H1 (cell line): Measurements from ENCODE around the gene FAM237A. TPM values are rescaled to one million over a fixed set of nuclear protein-coding genes. Genes with fewer than 3 reads are reported as not detected.
A peak's percentile ranks its signal among the peaks of the same experiment; 100 is the strongest.

Experiments used
- CTCF ChIA-PET: fragments of 300-600 bp; sonication (Branson Sonifier 250); formaldehyde crosslinking; loops from one replicate; lab custom pipeline; 2021; ENCODE audit not compliant: partially characterized antibody; lab: Charles Lee
- POLR2A ChIA-PET: fragments of 300-600 bp; sonication (Branson Sonifier 250); formaldehyde crosslinking; loops from one replicate; lab custom pipeline; 2021; ENCODE audit warnings: inconsistent platforms; ENCODE audit not compliant: partially characterized antibody; lab: Charles Lee
- DNase-seq, 2 experiments: peaks; one replicate each; pipeline versions ENCODE4 v3.0.0 to v3.0.0-alpha.2; 2010 to 2022; ENCODE audit warnings: low spot score in 2 of 2, low read depth in 1 of 2, mixed read lengths in 1 of 2
- FAIRE-seq: peaks from 2 replicates; lab custom pipeline; 2011; peaks lifted over from hg19 to GRCh38; lab: Jason Lieb, UNC
- H2AFZ ChIP-seq: 2 replicates; pipeline ENCODE4 v1.8.1; 2012; ENCODE audit warnings: low read length, inconsistent platforms
- H2AK5ac ChIP-seq: 2 replicates; pipeline ENCODE4 v1.6.1; 2013; ENCODE audit warnings: low read depth, low read length
- H2BK120ac ChIP-seq: replicated peaks from 2 replicates; pipeline ENCODE3; 2013; ENCODE audit warnings: low read depth, low read length, inconsistent platforms
- H2BK12ac ChIP-seq: 2 replicates; pipeline ENCODE4 v1.6.1; 2013; ENCODE audit warnings: low read depth, low read length
- H2BK15ac ChIP-seq: 2 replicates; pipeline ENCODE4 v1.6.1; 2013; ENCODE audit warnings: low read length
- H2BK20ac ChIP-seq: 2 replicates; pipeline ENCODE4 v1.6.1; 2013; ENCODE audit warnings: low read length
- H2BK5ac ChIP-seq: 2 replicates; pipeline ENCODE4 v1.6.1; 2013; ENCODE audit warnings: low read depth, low read length
- H3K14ac ChIP-seq: 2 replicates; pipeline ENCODE4 v1.6.1; 2013; ENCODE audit warnings: inconsistent platforms; ENCODE audit not compliant: insufficient read length
- H3K18ac ChIP-seq: 2 replicates; pipeline ENCODE4 v1.6.1; 2013; ENCODE audit warnings: low read length; ENCODE audit errors: extremely low read depth
- H3K23ac ChIP-seq: 2 replicates; pipeline ENCODE4 v1.6.1; 2013; ENCODE audit warnings: inconsistent platforms; ENCODE audit not compliant: insufficient read length
- H3K23me2 ChIP-seq: 2 replicates; pipeline ENCODE4 v1.6.1; 2013; ENCODE audit warnings: low read depth, low read length
- H3K27ac ChIP-seq: 2 replicates; pipeline ENCODE4 v1.6.1; 2011; ENCODE audit warnings: low read depth, low read length, inconsistent platforms
- H3K27me3 ChIP-seq, 4 experiments: replicated peaks in 1 of 4; 1 replicate in 1 of 4; 2 replicates in 3 of 4; pipeline versions ENCODE4 v1.6.1 to v1.8.1; 2011 to 2013; ENCODE audit warnings: low read length in 3 of 4, mild to moderate bottlenecking in 3 of 4, inconsistent platforms in 2 of 4, mixed read lengths in 2 of 4, moderate library complexity in 1 of 4; ENCODE audit not compliant: control insufficient read depth in 3 of 4, insufficient read depth in 3 of 4; ENCODE audit errors: extremely low read depth in 1 of 4
- H3K36me3 ChIP-seq, 4 experiments: 2 replicates each; pipeline versions ENCODE4 v1.6.1 to v1.8.1; 2011 to 2013; ENCODE audit warnings: mild to moderate bottlenecking in 4 of 4, low read length in 3 of 4, moderate library complexity in 2 of 4, control low read depth in 1 of 4, inconsistent platforms in 1 of 4; ENCODE audit not compliant: insufficient read depth in 4 of 4, control insufficient read depth in 2 of 4
- H3K4ac ChIP-seq: replicated peaks from 2 replicates; pipeline ENCODE3; 2013; ENCODE audit warnings: low read length, low read depth, mixed read lengths, inconsistent platforms; ENCODE audit not compliant: insufficient read length
- H3K4me1 ChIP-seq, 4 experiments: replicated peaks in 1 of 4; 1 replicate in 1 of 4; 2 replicates in 3 of 4; pipeline versions ENCODE4 v1.6.1 to v1.8.1; 2011 to 2013; ENCODE audit warnings: low read length in 3 of 4, inconsistent platforms in 2 of 4, mixed read lengths in 1 of 4; ENCODE audit not compliant: insufficient read depth in 4 of 4, control insufficient read depth in 3 of 4
- H3K4me2 ChIP-seq, 2 experiments: 2 replicates each; pipeline versions ENCODE4 v1.6.1 to v1.8.1; 2011 to 2013; ENCODE audit warnings: low read depth in 2 of 2, low read length in 2 of 2, control low read depth in 1 of 2, inconsistent platforms in 1 of 2, mild to moderate bottlenecking in 1 of 2; ENCODE audit not compliant: insufficient read depth in 1 of 2
- H3K4me3 ChIP-seq, 4 experiments: fragments of 200-600, 300-600 bp in 1 of 4; sonication (generic), shearing (Covaris generic), sonication (Bioruptor Twin) in 1 of 4; 2 replicates each; pipeline versions ENCODE4 v1.5.1 to v1.8.1; 2011 to 2016; ENCODE audit warnings: low read length in 4 of 4, low read depth in 3 of 4, control low read depth in 2 of 4, inconsistent platforms in 2 of 4, mild to moderate bottlenecking in 2 of 4, mixed read lengths in 1 of 4, moderate library complexity in 1 of 4; ENCODE audit not compliant: insufficient read depth in 2 of 4; ENCODE audit errors: extremely low read depth in 1 of 4
- H3K56ac ChIP-seq: replicated peaks from 2 replicates; pipeline ENCODE3; 2013; ENCODE audit warnings: low read depth, mild to moderate bottlenecking, mixed read lengths, low read length, inconsistent platforms; ENCODE audit not compliant: insufficient read length
- H3K79me1 ChIP-seq: 2 replicates; pipeline ENCODE4 v1.6.1; 2013; ENCODE audit warnings: low read depth, low read length, control low read depth
- H3K79me2 ChIP-seq, 2 experiments: 2 replicates each; pipeline versions ENCODE4 v1.6.1 to v1.8.1; 2012 to 2013; ENCODE audit warnings: low read length in 2 of 2, mild to moderate bottlenecking in 2 of 2, inconsistent platforms in 1 of 2; ENCODE audit not compliant: insufficient read depth in 2 of 2, control insufficient read depth in 1 of 2
- H3K9ac ChIP-seq, 4 experiments: replicated peaks in 1 of 4; 1 replicate in 1 of 4; 2 replicates in 3 of 4; pipeline versions ENCODE4 v1.6.1 to v1.8.1; 2011 to 2013; ENCODE audit warnings: low read depth in 3 of 4, low read length in 3 of 4, control low read depth in 2 of 4, mild to moderate bottlenecking in 2 of 4, moderate library complexity in 2 of 4, inconsistent platforms in 1 of 4; ENCODE audit errors: extremely low read depth in 1 of 4
- H3K9me3 ChIP-seq, 2 experiments: 2 replicates each; pipeline versions ENCODE4 v1.6.1 to v1.8.1; 2012 to 2013; ENCODE audit warnings: mild to moderate bottlenecking in 2 of 2, moderate library complexity in 2 of 2, control low read depth in 1 of 2, inconsistent platforms in 1 of 2, low read depth in 1 of 2, low read length in 1 of 2, mixed read lengths in 1 of 2; ENCODE audit not compliant: insufficient read depth in 2 of 2
- H4K20me1 ChIP-seq, 2 experiments: replicated peaks in 1 of 2; 2 replicates each; pipeline versions ENCODE3 to v1.8.1; 2011 to 2013; ENCODE audit warnings: inconsistent platforms in 2 of 2, low read length in 2 of 2, mild to moderate bottlenecking in 1 of 2; ENCODE audit not compliant: insufficient read depth in 2 of 2, control insufficient read depth in 1 of 2
- H4K5ac ChIP-seq: 2 replicates; pipeline ENCODE4 v1.6.1; 2013; ENCODE audit warnings: low read length, low read depth, mixed read lengths, inconsistent platforms; ENCODE audit not compliant: insufficient read length
- H4K8ac ChIP-seq: 2 replicates; pipeline ENCODE4 v1.8.0; 2013; ENCODE audit warnings: mild to moderate bottlenecking, moderate library complexity, low read length, inconsistent platforms; ENCODE audit not compliant: insufficient read depth; ENCODE audit errors: extremely low read depth
- H4K91ac ChIP-seq: replicated peaks from 2 replicates; pipeline ENCODE3; 2013; ENCODE audit warnings: low read length, mixed read lengths, inconsistent platforms; ENCODE audit not compliant: insufficient read length
- CBX5 ChIP-seq: fragments of 300-800, 300-1000 bp; sonication (generic); IDR thresholded peaks from 2 replicates; pipeline ENCODE4 v1.7.1; 2016; ENCODE audit warnings: antibody characterized with exemption, low read length, low read depth
- EP300 ChIP-seq, 2 experiments: IDR thresholded peaks; 1 replicate in 1 of 2; 2 replicates in 1 of 2; pipeline ENCODE4 v1.6.1; 2011 to 2012; ENCODE audit warnings: low read depth in 2 of 2, low read length in 2 of 2, mild to moderate bottlenecking in 2 of 2, borderline replicate concordance in 1 of 2, inconsistent platforms in 1 of 2, moderate library complexity in 1 of 2
- HDAC6 ChIP-seq: IDR thresholded peaks from one replicate; pipeline ENCODE4 v1.7.1; 2012; ENCODE audit warnings: low read depth, mild to moderate bottlenecking, inconsistent platforms, low read length, moderate library complexity
- RNF2 ChIP-seq: fragments of 200-900, 300-1000 bp; sonication (generic); IDR thresholded peaks from 2 replicates; pipeline ENCODE4 v1.7.1; 2016; ENCODE audit warnings: borderline replicate concordance, low read depth, mild to moderate bottlenecking, antibody characterized with exemption, low read length; ENCODE audit not compliant: poor library complexity, severe bottlenecking; ENCODE audit errors: missing control alignments
- WGBS, 2 experiments: shearing (Covaris generic) in 1 of 2; methylation state at CpG; one replicate each; pipeline versions ENCODE4 v1.1.6 to v1.1.7; 2013 to 2015; ENCODE audit warnings: low lambda C conversion rate in 2 of 2, mixed read lengths in 2 of 2, inconsistent platforms in 1 of 2, low coverage in 1 of 2, missing lambda C conversion rate in 1 of 2; ENCODE audit not compliant: insufficient replicate concordance in 2 of 2, insufficient coverage in 1 of 2, insufficient read length in 1 of 2; ENCODE audit errors: extremely low coverage in 1 of 2, missing lambda C conversion rate in 1 of 2; 5-methylcytosine and 5-hydroxymethylcytosine counted together
- polyA plus RNA-seq, 7 experiments: library from polyadenylated mRNA; depleted of rRNA in 3 of 7; stranded (reverse) in 5 of 7; unstranded in 2 of 7; fragments of >200 nt in 5 of 7; fragments of 200-250 nt in 2 of 7; gene quantifications; 1 replicate in 5 of 7; 2 replicates in 1 of 7; 4 replicates in 1 of 7; pipeline versions ENCODE4 v1.2.1 to v1.2.3, GENCODE V29; 2011 to 2013; ENCODE audit warnings: missing spikeins in 2 of 7, mixed read lengths in 2 of 7
- total RNA-seq: library from RNA; stranded (reverse); fragmentation: NEBNext Ultra II Directional; extraction: Animal tissue kit (Norgen Biotek cat#: 25700); gene quantifications from 2 replicates; pipeline ENCODE4 v1.2.1, GENCODE V29; 2021

Gene FAM237A
- total and polyA plus RNA-seq, 2 of the 8 experiments (the other 6 are each of a cell fraction or from before 2014, with no cell fraction given) = not detected

GRCh38 chr2:206626108-206626507, 16.2 kb upstream of the FAM237A start:
- H2BK120ac ChIP-seq = no peak overlapping the region
- H3K27me3 ChIP-seq = no peaks in the 10 kb centered on the region
- no peaks in the 10 kb centered on the region for H3K36me3 ChIP-seq
- TF ChIP-seq CBX5 = no peak
- no peak for TF ChIP-seq EP300 (IDR thresholded peaks at IDR 0.05; ENCODE audit: borderline replicate concordance in 1 of 2, low read depth in 2 of 2, low read length in 2 of 2)
- no peak for TF ChIP-seq HDAC6
- no peak for TF ChIP-seq RNF2

More at GRCh38 chr2:206626108-206626507, 16.2 kb upstream of the FAM237A start:
- FAIRE-seq (peak; percentile 28), DNase-seq (no peak)
- Histone ChIP-seq H2BK5ac (no peak overlapping the region), H3K9me3 (no peaks in the 10 kb centered on the region), H2AK5ac (no peak overlapping the region), H4K5ac (no peak overlapping the region), H3K18ac (no peak overlapping the region), H3K79me1 (no peaks in the 10 kb centered on the region), H3K4me1 (peaks cover 0 to 5% (median 0%) of the 10 kb centered on the region in 4 experiments; a peak in 3 of 7 replicates), H3K27ac (no peak overlapping the region), H2AFZ (no peak overlapping the region), H2BK12ac (no peak overlapping the region), H3K4me3 (no peak overlapping the region), H4K8ac (no peak overlapping the region), H4K91ac (no peak overlapping the region), H3K56ac (no peak overlapping the region), H2BK15ac (no peak overlapping the region), H3K4me2 (no peak overlapping the region), H3K79me2 (no peaks in the 10 kb centered on the region), H4K20me1 (no peaks in the 10 kb centered on the region), H3K4ac (no peak overlapping the region), H3K23ac (no peak overlapping the region), H3K23me2 (no peaks in the 10 kb centered on the region), H2BK20ac (no peak overlapping the region), H3K14ac (no peak overlapping the region), H3K9ac (no peak overlapping the region)
- ChIA-PET POLR2A (no interaction called here), CTCF (interaction anchor here (1.2 to 3.0 kb wide), 4 partner anchors 11 to 71 kb away, joined by 4 to 13 read pairs (median 5); no protein-coding TSS in a partner anchor)
- WGBS, 2 experiments = 80% methylated on average over 2 of the region's 2 CpGs; no CpG with 5 or more reads in 1 of the 2 experiments
